ENCODE measurements around the gene PACSIN1. TPM values are rescaled to one million over a fixed set of nuclear protein-coding genes. Genes with fewer than 3 reads are reported as not detected.

Gene PACSIN1
- total RNA-seq, 1 experiment from 2014 or later = 5.0 TPM

DNA sequence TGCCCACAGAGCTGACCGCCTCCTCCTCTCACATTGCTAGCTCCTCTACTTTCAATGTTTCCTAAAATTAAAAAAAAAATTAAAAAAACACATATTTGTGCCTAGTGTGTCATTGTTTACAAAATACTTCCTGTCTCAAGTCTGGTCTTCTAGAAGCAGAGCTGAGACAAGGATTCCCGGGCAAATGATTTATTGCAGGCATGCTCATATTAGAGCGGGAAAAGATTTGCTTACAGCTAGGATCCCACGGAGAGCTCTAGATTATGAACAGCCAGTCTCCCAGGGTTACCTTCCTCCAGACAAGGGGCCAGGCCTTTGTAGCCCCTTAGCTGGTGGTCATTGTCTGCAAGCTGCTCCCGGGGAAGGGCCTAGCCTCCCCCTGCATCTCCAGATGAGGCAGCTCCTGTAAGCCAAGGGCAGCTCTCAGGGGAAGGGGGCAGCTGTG, 9.4 kb downstream of the PACSIN1 start:
- Histone ChIP-seq H3K4me2 (ENCODE audit: low read length) (no peak overlapping the region), H3K9me3 (ENCODE audit: control insufficient read depth in 1 of 2, insufficient read depth in 1 of 2, low read depth in 1 of 2, low read length in 2 of 2) (no peaks in the 10 kb centered on the region; a peak in 1 of 4 replicates), H2AFZ (ENCODE audit: low read depth, low read length, poor library complexity, severe bottlenecking) (no peak overlapping the region), H3K4me3 (replicated peaks in 1 of 2; ENCODE audit: low read depth in 1 of 2, low read length in 2 of 2) (no peak overlapping the region), H3K4me1 (ENCODE audit: control insufficient read depth in 1 of 2, insufficient read depth in 2 of 2, low read length in 2 of 2) (no peaks in the 10 kb centered on the region), H3K79me2 (ENCODE audit: insufficient read depth, low read length) (no peaks in the 10 kb centered on the region), H3K27me3 (ENCODE audit: insufficient read depth, low read length) (no peaks in the 10 kb centered on the region), H3K36me3 (ENCODE audit: control insufficient read depth in 1 of 2, insufficient read depth in 2 of 2, low read length in 2 of 2) (no peaks in the 10 kb centered on the region), H3K27ac (ENCODE audit: low read depth, low read length) (no peak overlapping the region), H4K20me1 (ENCODE audit: insufficient read depth) (no peaks in the 10 kb centered on the region), H3K9me2 (ENCODE audit: insufficient read depth) (no peaks in the 10 kb centered on the region), H3K9ac (ENCODE audit: low read length) (no peak overlapping the region)
- no peak for DNase-seq (ENCODE audit: low read depth, low spot score)
- no peak for ATAC-seq
- TF ChIP-seq, protein P1, sequence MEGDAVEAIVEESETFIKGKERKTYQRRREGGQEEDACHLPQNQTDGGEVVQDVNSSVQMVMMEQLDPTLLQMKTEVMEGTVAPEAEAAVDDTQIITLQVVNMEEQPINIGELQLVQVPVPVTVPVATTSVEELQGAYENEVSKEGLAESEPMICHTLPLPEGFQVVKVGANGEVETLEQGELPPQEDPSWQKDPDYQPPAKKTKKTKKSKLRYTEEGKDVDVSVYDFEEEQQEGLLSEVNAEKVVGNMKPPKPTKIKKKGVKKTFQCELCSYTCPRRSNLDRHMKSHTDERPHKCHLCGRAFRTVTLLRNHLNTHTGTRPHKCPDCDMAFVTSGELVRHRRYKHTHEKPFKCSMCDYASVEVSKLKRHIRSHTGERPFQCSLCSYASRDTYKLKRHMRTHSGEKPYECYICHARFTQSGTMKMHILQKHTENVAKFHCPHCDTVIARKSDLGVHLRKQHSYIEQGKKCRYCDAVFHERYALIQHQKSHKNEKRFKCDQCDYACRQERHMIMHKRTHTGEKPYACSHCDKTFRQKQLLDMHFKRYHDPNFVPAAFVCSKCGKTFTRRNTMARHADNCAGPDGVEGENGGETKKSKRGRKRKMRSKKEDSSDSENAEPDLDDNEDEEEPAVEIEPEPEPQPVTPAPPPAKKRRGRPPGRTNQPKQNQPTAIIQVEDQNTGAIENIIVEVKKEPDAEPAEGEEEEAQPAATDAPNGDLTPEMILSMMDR (IDR thresholded peaks at IDR 0.05 in 2 of 3, conservative IDR thresholded peaks at IDR 0.05 in 1 of 3; ENCODE audit: borderline replicate concordance in 1 of 3, insufficient read depth in 1 of 3, low read depth in 2 of 3, low read length in 2 of 3) = no peak
- no peak for TF ChIP-seq CBX3 (IDR thresholded peaks at IDR 0.05; ENCODE audit: low read depth)
- TF ChIP-seq POLR2AphosphoS5 (IDR thresholded peaks at IDR 0.05; ENCODE audit: low read depth, low read length) = no peak
- TF ChIP-seq ELF1 (IDR thresholded peaks at IDR 0.05; ENCODE audit: borderline replicate concordance, low read depth) = no peak
- TF ChIP-seq, protein P2, sequence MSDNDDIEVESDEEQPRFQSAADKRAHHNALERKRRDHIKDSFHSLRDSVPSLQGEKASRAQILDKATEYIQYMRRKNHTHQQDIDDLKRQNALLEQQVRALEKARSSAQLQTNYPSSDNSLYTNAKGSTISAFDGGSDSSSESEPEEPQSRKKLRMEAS (IDR thresholded peaks at IDR 0.05) = no peak
- no peak for TF ChIP-seq SP1 (IDR thresholded peaks at IDR 0.05; ENCODE audit: low read depth)
- TF ChIP-seq EZH2phosphoT487 (IDR thresholded peaks at IDR 0.05; ENCODE audit: borderline replicate concordance) = no peak
- no peak for TF ChIP-seq ZNF274 (IDR thresholded peaks at IDR 0.05; ENCODE audit: low read depth, low read length)
- TF ChIP-seq YY1 (IDR thresholded peaks at IDR 0.05; ENCODE audit: extremely low read depth, insufficient replicate concordance, low read depth, low read length) = no peak
- TF ChIP-seq, protein P3, sequence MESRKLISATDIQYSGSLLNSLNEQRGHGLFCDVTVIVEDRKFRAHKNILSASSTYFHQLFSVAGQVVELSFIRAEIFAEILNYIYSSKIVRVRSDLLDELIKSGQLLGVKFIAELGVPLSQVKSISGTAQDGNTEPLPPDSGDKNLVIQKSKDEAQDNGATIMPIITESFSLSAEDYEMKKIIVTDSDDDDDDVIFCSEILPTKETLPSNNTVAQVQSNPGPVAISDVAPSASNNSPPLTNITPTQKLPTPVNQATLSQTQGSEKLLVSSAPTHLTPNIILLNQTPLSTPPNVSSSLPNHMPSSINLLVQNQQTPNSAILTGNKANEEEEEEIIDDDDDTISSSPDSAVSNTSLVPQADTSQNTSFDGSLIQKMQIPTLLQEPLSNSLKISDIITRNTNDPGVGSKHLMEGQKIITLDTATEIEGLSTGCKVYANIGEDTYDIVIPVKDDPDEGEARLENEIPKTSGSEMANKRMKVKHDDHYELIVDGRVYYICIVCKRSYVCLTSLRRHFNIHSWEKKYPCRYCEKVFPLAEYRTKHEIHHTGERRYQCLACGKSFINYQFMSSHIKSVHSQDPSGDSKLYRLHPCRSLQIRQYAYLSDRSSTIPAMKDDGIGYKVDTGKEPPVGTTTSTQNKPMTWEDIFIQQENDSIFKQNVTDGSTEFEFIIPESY (IDR thresholded peaks at IDR 0.05; ENCODE audit: extremely low read depth, insufficient replicate concordance, low read length) = no peak
- no peak for TF ChIP-seq CEBPB (IDR thresholded peaks at IDR 0.05; ENCODE audit: low read depth)
- no peak for TF ChIP-seq ZFX (IDR thresholded peaks at IDR 0.05)
- no peak for TF ChIP-seq POLR2A (IDR thresholded peaks at IDR 0.05; ENCODE audit: borderline replicate concordance, extremely low read depth, insufficient read depth, insufficient read length)
- TF ChIP-seq, protein P4, sequence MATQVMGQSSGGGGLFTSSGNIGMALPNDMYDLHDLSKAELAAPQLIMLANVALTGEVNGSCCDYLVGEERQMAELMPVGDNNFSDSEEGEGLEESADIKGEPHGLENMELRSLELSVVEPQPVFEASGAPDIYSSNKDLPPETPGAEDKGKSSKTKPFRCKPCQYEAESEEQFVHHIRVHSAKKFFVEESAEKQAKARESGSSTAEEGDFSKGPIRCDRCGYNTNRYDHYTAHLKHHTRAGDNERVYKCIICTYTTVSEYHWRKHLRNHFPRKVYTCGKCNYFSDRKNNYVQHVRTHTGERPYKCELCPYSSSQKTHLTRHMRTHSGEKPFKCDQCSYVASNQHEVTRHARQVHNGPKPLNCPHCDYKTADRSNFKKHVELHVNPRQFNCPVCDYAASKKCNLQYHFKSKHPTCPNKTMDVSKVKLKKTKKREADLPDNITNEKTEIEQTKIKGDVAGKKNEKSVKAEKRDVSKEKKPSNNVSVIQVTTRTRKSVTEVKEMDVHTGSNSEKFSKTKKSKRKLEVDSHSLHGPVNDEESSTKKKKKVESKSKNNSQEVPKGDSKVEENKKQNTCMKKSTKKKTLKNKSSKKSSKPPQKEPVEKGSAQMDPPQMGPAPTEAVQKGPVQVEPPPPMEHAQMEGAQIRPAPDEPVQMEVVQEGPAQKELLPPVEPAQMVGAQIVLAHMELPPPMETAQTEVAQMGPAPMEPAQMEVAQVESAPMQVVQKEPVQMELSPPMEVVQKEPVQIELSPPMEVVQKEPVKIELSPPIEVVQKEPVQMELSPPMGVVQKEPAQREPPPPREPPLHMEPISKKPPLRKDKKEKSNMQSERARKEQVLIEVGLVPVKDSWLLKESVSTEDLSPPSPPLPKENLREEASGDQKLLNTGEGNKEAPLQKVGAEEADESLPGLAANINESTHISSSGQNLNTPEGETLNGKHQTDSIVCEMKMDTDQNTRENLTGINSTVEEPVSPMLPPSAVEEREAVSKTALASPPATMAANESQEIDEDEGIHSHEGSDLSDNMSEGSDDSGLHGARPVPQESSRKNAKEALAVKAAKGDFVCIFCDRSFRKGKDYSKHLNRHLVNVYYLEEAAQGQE (IDR thresholded peaks at IDR 0.05; ENCODE audit: low read depth) = no peak
- TF ChIP-seq SIN3A (IDR thresholded peaks at IDR 0.05; ENCODE audit: low read depth) = no peak
- intact Hi-C loops (cut with micrococcal nuclease) = no loop called here
- no TSS peak for BruUV-seq (replicated peaks)
- ChIA-PET CTCF (interaction anchor here (1.3 kb wide), 1 partner anchor 15 kb away, joined by 4 read pairs; no protein-coding TSS in a partner anchor), POLR2A (no interaction called here), RAD21 (ENCODE audit: low non-redundant PET in 1 of 2, low total read pairs in 2 of 2, uncharacterized antibody in 2 of 2, unreplicated experiment in 2 of 2) (no interaction called here)
